ENCODE measurements around the gene DRAXIN.

The DRAXIN gene

GRCh38 chr1:11695861-11696260 lies 4.4 kb downstream of the DRAXIN start:
- DNase-seq (ENCODE audit: low read depth): no peak
- no peak for TF ChIP-seq CTCF (conservative IDR thresholded peaks at IDR 0.05; ENCODE audit: low read depth, low read length)
- H3K4me3 ChIP-seq (ENCODE audit: low read depth, low read length): no peak overlapping the region

GRCh38 chr1:11697188-11697892 lies 5.8 kb downstream of the DRAXIN start:
- no peak overlapping the region for H3K4me3 ChIP-seq (ENCODE audit: low read depth, low read length)
- no peak for TF ChIP-seq CTCF (conservative IDR thresholded peaks at IDR 0.05; ENCODE audit: low read depth, low read length)
- DNase-seq (ENCODE audit: low read depth): no peak

GRCh38 chr1:11697893-11698210 lies 6.3 kb downstream of the DRAXIN start:
- H3K4me3 ChIP-seq (ENCODE audit: low read depth, low read length): no peak overlapping the region
- no peak for TF ChIP-seq CTCF (conservative IDR thresholded peaks at IDR 0.05; ENCODE audit: low read depth, low read length)
- no peak for DNase-seq (ENCODE audit: low read depth)

GRCh38 chr1:11700601-11701467 lies 9.3 kb downstream of the DRAXIN start:
- DNase-seq (ENCODE audit: low read depth): no peak
- no peak overlapping the region for H3K4me3 ChIP-seq (ENCODE audit: low read depth, low read length)
- no peak for TF ChIP-seq CTCF (conservative IDR thresholded peaks at IDR 0.05; ENCODE audit: low read depth, low read length)

GRCh38 chr1:11701551-11701961 lies 10.0 kb downstream of the DRAXIN start:
- no peak for DNase-seq (ENCODE audit: low read depth)
- TF ChIP-seq CTCF (conservative IDR thresholded peaks at IDR 0.05; ENCODE audit: low read depth, low read length): no peak
- H3K4me3 ChIP-seq (ENCODE audit: low read depth, low read length): no peak overlapping the region

- no peak for TF ChIP-seq CTCF (conservative IDR thresholded peaks at IDR 0.05; ENCODE audit: low read depth, low read length)
Measured at GRCh38 chr1:11701981-11702803, 10.7 kb downstream of the DRAXIN start.

More at GRCh38 chr1:11701981-11702803, 10.7 kb downstream of the DRAXIN start:
- H3K4me3 ChIP-seq (ENCODE audit: low read depth, low read length): no peak overlapping the region
- no peak for DNase-seq (ENCODE audit: low read depth)
